Neural cell (in vitro differentiated cells): ENCODE measurements around the gene P2RY8.

Experiments used
- EZH2 ChIP-seq: fragments of 200-600, 300-800 bp; shearing (Covaris generic), sonication (generic); IDR thresholded peaks from 2 replicates; pipeline ENCODE4 v1.6.1; 2014; ENCODE audit warnings: antibody characterized with exemption, low read length, borderline replicate concordance, mild to moderate bottlenecking; ENCODE audit not compliant: insufficient read depth, poor library complexity, severe bottlenecking
- MXI1 ChIP-seq: fragments of 450-650 bp; conservative IDR thresholded peaks from 2 replicates; pipeline ENCODE4 v1.6.1; 2014; ENCODE audit warnings: antibody characterized with exemption, mild to moderate bottlenecking; ENCODE audit not compliant: poor library complexity, severe bottlenecking
- RAD21 ChIP-seq: fragments of 450-650 bp; conservative IDR thresholded peaks from 2 replicates; pipeline ENCODE4 v1.6.1; 2014; ENCODE audit warnings: antibody characterized with exemption, mild to moderate bottlenecking, moderate library complexity
- REST ChIP-seq: IDR thresholded peaks from 2 replicates; pipeline ENCODE4 v1.6.1; 2012; ENCODE audit warnings: borderline replicate concordance
- SMC3 ChIP-seq: fragments of 450-650 bp; conservative IDR thresholded peaks from 2 replicates; pipeline ENCODE4 v1.6.1; 2014; ENCODE audit warnings: antibody characterized with exemption, mild to moderate bottlenecking, moderate library complexity; ENCODE audit not compliant: poor library complexity
- TAF1 ChIP-seq: IDR thresholded peaks from 2 replicates; pipeline ENCODE4 v1.6.1; 2012; ENCODE audit warnings: low read depth
- TF ChIP-seq, protein P1 (sequence below): fragments of 450-650 bp; IDR thresholded peaks from 2 replicates; pipeline ENCODE4 v1.5.1; 2014; ENCODE audit warnings: antibody characterized with exemption, mild to moderate bottlenecking, moderate library complexity; ENCODE audit not compliant: poor library complexity, severe bottlenecking

- TF ChIP-seq REST (no peak), RAD21 (no peak), EZH2 (no peak), TAF1 (no peak), MXI1 (no peak), SMC3 (no peak)
- TF ChIP-seq, protein P1, sequence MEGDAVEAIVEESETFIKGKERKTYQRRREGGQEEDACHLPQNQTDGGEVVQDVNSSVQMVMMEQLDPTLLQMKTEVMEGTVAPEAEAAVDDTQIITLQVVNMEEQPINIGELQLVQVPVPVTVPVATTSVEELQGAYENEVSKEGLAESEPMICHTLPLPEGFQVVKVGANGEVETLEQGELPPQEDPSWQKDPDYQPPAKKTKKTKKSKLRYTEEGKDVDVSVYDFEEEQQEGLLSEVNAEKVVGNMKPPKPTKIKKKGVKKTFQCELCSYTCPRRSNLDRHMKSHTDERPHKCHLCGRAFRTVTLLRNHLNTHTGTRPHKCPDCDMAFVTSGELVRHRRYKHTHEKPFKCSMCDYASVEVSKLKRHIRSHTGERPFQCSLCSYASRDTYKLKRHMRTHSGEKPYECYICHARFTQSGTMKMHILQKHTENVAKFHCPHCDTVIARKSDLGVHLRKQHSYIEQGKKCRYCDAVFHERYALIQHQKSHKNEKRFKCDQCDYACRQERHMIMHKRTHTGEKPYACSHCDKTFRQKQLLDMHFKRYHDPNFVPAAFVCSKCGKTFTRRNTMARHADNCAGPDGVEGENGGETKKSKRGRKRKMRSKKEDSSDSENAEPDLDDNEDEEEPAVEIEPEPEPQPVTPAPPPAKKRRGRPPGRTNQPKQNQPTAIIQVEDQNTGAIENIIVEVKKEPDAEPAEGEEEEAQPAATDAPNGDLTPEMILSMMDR: no peak
These were observed 113.8 kb downstream of the P2RY8 start for GRCh38 chrX:1423215-1423614.
